H9 (cell line): ENCODE results near the gene SMDT1. TPM values are rescaled to one million over a fixed set of nuclear protein-coding genes. Genes with fewer than 3 reads are reported as not detected.
"Not testable (repeated sequence)": the region's sequence is repeated elsewhere in the genome, so short reads cannot be mapped to it uniquely, and the experiment has no call there.

Experiments
- DNase-seq: peaks from one replicate; pipeline ENCODE4 v3.0.0-alpha.2; 2017
- H2AFZ ChIP-seq: one replicate; pipeline ENCODE4 v1.6.1; 2013; ENCODE audit warnings: mild to moderate bottlenecking, low read length, control low read depth, moderate library complexity
- H2AK5ac ChIP-seq: 2 replicates; pipeline ENCODE4 v1.6.1; 2013; ENCODE audit warnings: low read length, control low read depth, mixed read lengths; ENCODE audit not compliant: insufficient read length
- H2BK120ac ChIP-seq: one replicate; pipeline ENCODE4 v1.6.1; 2013; ENCODE audit warnings: low read depth, mild to moderate bottlenecking, low read length, control low read depth, inconsistent platforms; ENCODE audit not compliant: poor library complexity, severe bottlenecking
- H2BK12ac ChIP-seq: 2 replicates; pipeline ENCODE4 v1.6.1; 2013; ENCODE audit warnings: low read length, control low read depth, mixed read lengths, low read depth; ENCODE audit not compliant: insufficient read length
- H2BK15ac ChIP-seq: 2 replicates; pipeline ENCODE4 v1.6.1; 2013; ENCODE audit warnings: low read depth, low read length, control low read depth
- H2BK20ac ChIP-seq: one replicate; pipeline ENCODE4 v1.6.1; 2013; ENCODE audit warnings: low read depth, mild to moderate bottlenecking, low read length, control low read depth, inconsistent platforms; ENCODE audit not compliant: poor library complexity, severe bottlenecking
- H2BK5ac ChIP-seq: 2 replicates; pipeline ENCODE4 v1.6.1; 2013; ENCODE audit warnings: low read length, control low read depth, mixed read lengths; ENCODE audit not compliant: insufficient read length
- H3K14ac ChIP-seq: 2 replicates; pipeline ENCODE4 v1.6.1; 2013; ENCODE audit warnings: low read length, control low read depth; ENCODE audit not compliant: insufficient read depth
- H3K18ac ChIP-seq: 2 replicates; pipeline ENCODE4 v1.6.1; 2013; ENCODE audit warnings: low read depth, mild to moderate bottlenecking, mixed read lengths, low read length, control low read depth; ENCODE audit not compliant: insufficient read length
- H3K23ac ChIP-seq: 2 replicates; pipeline ENCODE4 v1.6.1; 2013; ENCODE audit warnings: low read length, control low read depth, mixed read lengths, low read depth; ENCODE audit not compliant: insufficient read length
- H3K23me2 ChIP-seq: 2 replicates; pipeline ENCODE4 v1.6.1; 2013; ENCODE audit warnings: low read depth, mild to moderate bottlenecking, mixed read lengths, low read length, control low read depth; ENCODE audit not compliant: insufficient read length, poor library complexity, severe bottlenecking
- H3K27ac ChIP-seq: 2 replicates; pipeline ENCODE4 v1.5.1; 2013; ENCODE audit warnings: low read length, control low read depth, mixed read lengths, low read depth; ENCODE audit not compliant: insufficient read length
- H3K27me3 ChIP-seq: 2 replicates; pipeline ENCODE4 v1.6.1; 2013; ENCODE audit warnings: low read length, control low read depth, inconsistent platforms; ENCODE audit not compliant: insufficient read depth
- H3K4ac ChIP-seq: 2 replicates; pipeline ENCODE4 v1.6.1; 2013; ENCODE audit warnings: low read depth, mild to moderate bottlenecking, control low read depth, inconsistent platforms, low read length, moderate library complexity
- H3K4me1 ChIP-seq: 2 replicates; pipeline ENCODE4 v1.6.1; 2013; ENCODE audit warnings: low read length, control low read depth, inconsistent platforms; ENCODE audit not compliant: insufficient read depth
- H3K4me2 ChIP-seq: 2 replicates; pipeline ENCODE4 v1.6.1; 2013; ENCODE audit warnings: low read length, control low read depth, mixed read lengths; ENCODE audit not compliant: insufficient read length, insufficient read depth
- H3K56ac ChIP-seq: 2 replicates; pipeline ENCODE4 v1.6.1; 2013; ENCODE audit warnings: low read depth, mild to moderate bottlenecking, mixed read lengths, low read length, control low read depth; ENCODE audit not compliant: insufficient read length
- H3K79me1 ChIP-seq: 2 replicates; pipeline ENCODE4 v1.6.1; 2013; ENCODE audit warnings: low read depth, mild to moderate bottlenecking, moderate library complexity, low read length, control low read depth, inconsistent platforms; ENCODE audit not compliant: insufficient read depth, poor library complexity, severe bottlenecking
- H3K79me2 ChIP-seq: 2 replicates; pipeline ENCODE4 v1.6.1; 2013; ENCODE audit warnings: low read length, control low read depth, inconsistent platforms; ENCODE audit not compliant: insufficient read depth
- H3K9ac ChIP-seq: 2 replicates; pipeline ENCODE4 v1.6.1; 2013; ENCODE audit warnings: low read length, control low read depth, mixed read lengths; ENCODE audit not compliant: insufficient read length; ENCODE audit errors: extremely low read depth
- H3K9me3 ChIP-seq: one replicate; pipeline ENCODE4 v1.6.1; 2013; ENCODE audit warnings: low read depth, low read length, inconsistent platforms; ENCODE audit not compliant: control insufficient read depth
- H3T11ph ChIP-seq: one replicate; pipeline ENCODE4 v1.6.1; 2013; ENCODE audit warnings: mild to moderate bottlenecking, low read length, control low read depth, inconsistent platforms
- H4K20me1 ChIP-seq: one replicate; pipeline ENCODE4 v1.6.1; 2013; ENCODE audit not compliant: control insufficient read depth, insufficient read length, insufficient read depth
- H4K5ac ChIP-seq: 2 replicates; pipeline ENCODE4 v1.6.1; 2013; ENCODE audit warnings: low read depth, mild to moderate bottlenecking, mixed read lengths, low read length, control low read depth; ENCODE audit not compliant: insufficient read length
- H4K8ac ChIP-seq: replicated peaks from 2 replicates; pipeline ENCODE4 v1.6.1; 2013; ENCODE audit warnings: low read length, control low read depth, mixed read lengths, low read depth; ENCODE audit not compliant: insufficient read length
- H4K91ac ChIP-seq: 2 replicates; pipeline ENCODE4 v1.6.1; 2013; ENCODE audit warnings: low read depth, mild to moderate bottlenecking, moderate library complexity, mixed read lengths, low read length, control low read depth; ENCODE audit not compliant: insufficient read length
- H3K27ac Mint-ChIP-seq, 3 experiments: 2 replicates in 2 of 3; 3 replicates in 1 of 3; pipeline ENCODE4 v1.8.0; 2020 to 2021; ENCODE audit warnings: mixed read lengths in 3 of 3, mild to moderate bottlenecking in 1 of 3, moderate library complexity in 1 of 3
- H3K27me3 Mint-ChIP-seq: 2 replicates; pipeline ENCODE4 v1.8.0; 2021; ENCODE audit warnings: low read depth, mild to moderate bottlenecking, moderate library complexity, mixed read lengths
- H3K36me3 Mint-ChIP-seq, 3 experiments: 2 replicates in 2 of 3; 3 replicates in 1 of 3; pipeline ENCODE4 v1.8.0; 2020 to 2021; ENCODE audit warnings: low read depth in 3 of 3, mixed read lengths in 3 of 3; ENCODE audit not compliant: insufficient read depth in 1 of 3
- H3K4me1 Mint-ChIP-seq, 2 experiments: 2 replicates each; pipeline ENCODE4 v1.8.0; 2020; ENCODE audit warnings: mixed read lengths in 2 of 2
- H3K4me3 Mint-ChIP-seq, 2 experiments: 2 replicates in 1 of 2; 3 replicates in 1 of 2; pipeline ENCODE4 v1.8.0; 2020 to 2021; ENCODE audit warnings: mild to moderate bottlenecking in 2 of 2, mixed read lengths in 2 of 2, moderate library complexity in 1 of 2
- H3K9me3 Mint-ChIP-seq, 2 experiments: 2 replicates in 1 of 2; 3 replicates in 1 of 2; pipeline ENCODE4 v1.8.0; 2020; ENCODE audit warnings: mild to moderate bottlenecking in 2 of 2, mixed read lengths in 2 of 2, moderate library complexity in 1 of 2
- CTCF ChIP-seq: fragments of 200-600 bp; sonication (generic); conservative IDR thresholded peaks from 3 replicates; pipeline ENCODE4 v1.8.0; 2021; ENCODE audit warnings: antibody characterized with exemption, mild to moderate bottlenecking
- WGBS: extraction: QIAGEN DNeasy Blood & Tissue Kit; methylation state at CpG from one replicate; pipeline ENCODE4 v1.1.7; 2013; ENCODE audit warnings: missing lambda C conversion rate, low lambda C conversion rate, mixed read lengths; ENCODE audit not compliant: insufficient read length; ENCODE audit errors: extremely low coverage; 5-methylcytosine and 5-hydroxymethylcytosine counted together
- total RNA-seq: library from RNA; stranded (reverse); gene quantifications from 2 replicates; pipeline ENCODE4 v1.2.1, GENCODE V29; 2021

SMDT1 gene
- total RNA-seq, 1 experiment from 2014 or later: 45.0 TPM

GRCh38 chr22:42101199-42101598, 21.7 kb downstream of the SMDT1 start:
- Histone ChIP-seq H3K9ac (no peak overlapping the region), H3K4me2 (no peak overlapping the region), H3K23me2 (no peaks in the 10 kb centered on the region), H3K56ac (no peak overlapping the region), H2BK20ac (no peak overlapping the region), H4K20me1 (no peaks in the 10 kb centered on the region), H4K91ac (no peak overlapping the region), H3K23ac (no peak overlapping the region), H3K4ac (no peak overlapping the region), H3K27me3 (no peaks in the 10 kb centered on the region), H4K5ac (no peak overlapping the region), H3K9me3 (peaks cover 10% of the 10 kb centered on the region), H3T11ph (no peak overlapping the region), H4K8ac (no peak overlapping the region), H3K18ac (no peak overlapping the region), H3K79me2 (no peaks in the 10 kb centered on the region), H3K79me1 (no peaks in the 10 kb centered on the region), H2AFZ (no peak overlapping the region), H2BK12ac (no peak overlapping the region), H2AK5ac (no peak overlapping the region), H2BK5ac (no peak overlapping the region), H3K27ac (no peak overlapping the region), H2BK15ac (no peak overlapping the region), H2BK120ac (no peak overlapping the region), H3K14ac (no peak overlapping the region), H3K4me1 (no peaks in the 10 kb centered on the region; the same call in 1 of the 2 replicates)
- H3K27ac Mint-ChIP-seq: no peak overlapping the region
- no peak for TF ChIP-seq CTCF
- no peak for DNase-seq
- peaks cover 10% of the 10 kb centered on the region for H3K27me3 Mint-ChIP-seq
- no peak overlapping the region for H3K4me3 Mint-ChIP-seq
- peaks cover 13 to 20% (median 18%) of the 10 kb centered on the region in 3 experiments for H3K36me3 Mint-ChIP-seq
- H3K9me3 Mint-ChIP-seq: peaks cover 37 to 41% of the 10 kb centered on the region in 2 experiments
- no CpG with 5 or more reads among the region's 3 CpGs for WGBS
- no peaks in the 10 kb centered on the region for H3K4me1 Mint-ChIP-seq

GRCh38 chr22:42104332-42104860, 24.9 kb downstream of the SMDT1 start:
- H2AK5ac ChIP-seq, H2AFZ ChIP-seq, H3T11ph ChIP-seq, H3K4me3 Mint-ChIP-seq, H2BK12ac ChIP-seq, H3K18ac ChIP-seq, H4K8ac ChIP-seq, H3K23me2 ChIP-seq, H3K4me1 Mint-ChIP-seq, H3K14ac ChIP-seq, H2BK120ac ChIP-seq, H3K27ac Mint-ChIP-seq, H4K20me1 ChIP-seq, H3K79me1 ChIP-seq, H3K23ac ChIP-seq, H2BK15ac ChIP-seq, H3K56ac ChIP-seq, H3K4me2 ChIP-seq, H3K4me1 ChIP-seq, H3K9ac ChIP-seq, H3K79me2 ChIP-seq, H4K91ac ChIP-seq, DNase-seq, H3K27ac ChIP-seq, H2BK5ac ChIP-seq, H3K4ac ChIP-seq, H3K27me3 ChIP-seq, H4K5ac ChIP-seq, H2BK20ac ChIP-seq, H3K9me3 ChIP-seq: not testable (repeated sequence)
- H3K36me3 Mint-ChIP-seq: peaks cover 13 to 16% (median 16%) of the 10 kb centered on the region in 3 experiments
- H3K27me3 Mint-ChIP-seq: peaks cover 16% of the 10 kb centered on the region
- peaks cover 35 to 38% of the 10 kb centered on the region in 2 experiments for H3K9me3 Mint-ChIP-seq
- WGBS: no CpG with 5 or more reads among the region's 6 CpGs
